DOHH2 (cell line): ENCODE measurements around the gene ERVK3-1.
"Not testable (repeated sequence)": the region's sequence is repeated elsewhere in the genome, so short reads cannot be mapped to it uniquely, and the experiment has no call there.

Source experiments
- H3F3A ChIP-seq: fragments of 200-600 bp; sonication (generic), shearing (Covaris generic); 2 replicates; pipeline ENCODE4 v1.6.0; 2016; ENCODE audit warnings: antibody characterized with exemption, mild to moderate bottlenecking; ENCODE audit not compliant: control insufficient read depth, insufficient read depth
- H3K27ac ChIP-seq: fragments of 200-600 bp; sonication (generic); 2 replicates; pipeline ENCODE4 v1.5.1; 2014; ENCODE audit warnings: low read depth, mild to moderate bottlenecking, low read length, moderate library complexity
- H3K27me3 ChIP-seq: fragments of 200-600 bp; sonication (generic); 2 replicates; pipeline ENCODE4 v1.6.1; 2014; ENCODE audit warnings: mild to moderate bottlenecking, low read length, mixed read lengths; ENCODE audit not compliant: control insufficient read depth
- H3K36me3 ChIP-seq: fragments of 200-600 bp; sonication (generic); 2 replicates; pipeline ENCODE4 v1.6.1; 2014; ENCODE audit warnings: mild to moderate bottlenecking, low read length, moderate library complexity, mixed read lengths; ENCODE audit not compliant: control insufficient read depth
- H3K4me1 ChIP-seq: fragments of 200-600 bp; sonication (generic); 2 replicates; pipeline ENCODE4 v1.6.1; 2014; ENCODE audit warnings: mild to moderate bottlenecking, low read length, mixed read lengths; ENCODE audit not compliant: control insufficient read depth
- H3K4me2 ChIP-seq: fragments of 200-600 bp; sonication (generic); 2 replicates; pipeline ENCODE4 v1.6.0; 2014; ENCODE audit warnings: mild to moderate bottlenecking, low read length, moderate library complexity
- H3K4me3 ChIP-seq: fragments of 200-600 bp; sonication (generic); 2 replicates; pipeline ENCODE4 v1.5.1; 2014; ENCODE audit warnings: mild to moderate bottlenecking, low read length, mixed read lengths
- H3K79me2 ChIP-seq: fragments of 200-600 bp; sonication (generic); 2 replicates; pipeline ENCODE4 v1.6.1; 2014; ENCODE audit warnings: mild to moderate bottlenecking, low read length, mixed read lengths; ENCODE audit not compliant: control insufficient read depth
- H3K9me2 ChIP-seq: fragments of 200-600 bp; sonication (generic); replicated peaks from 2 replicates; pipeline ENCODE4 v1.6.1; 2014; ENCODE audit warnings: mild to moderate bottlenecking, low read length, mixed read lengths; ENCODE audit not compliant: control insufficient read depth
- H3K9me3 ChIP-seq: fragments of 200-600 bp; sonication (generic); 2 replicates; pipeline ENCODE4 v1.6.1; 2014; ENCODE audit warnings: antibody characterized with exemption, low read length, mixed read lengths; ENCODE audit not compliant: control insufficient read depth, insufficient read depth
- H4K20me1 ChIP-seq: fragments of 200-600 bp; sonication (generic); 2 replicates; pipeline ENCODE4 v1.6.0; 2014; ENCODE audit warnings: low read depth, mild to moderate bottlenecking, antibody characterized with exemption, low read length, moderate library complexity; ENCODE audit not compliant: control insufficient read depth, insufficient read depth
- EZH2phosphoT487 ChIP-seq: fragments of 200-600 bp; sonication (generic); IDR thresholded peaks from 2 replicates; pipeline ENCODE4 v1.6.1; 2017; ENCODE audit warnings: borderline replicate concordance, mild to moderate bottlenecking, antibody characterized with exemption, low read length, moderate library complexity, mixed read lengths
- TF ChIP-seq, protein P1 (sequence below): fragments of 200-600 bp; sonication (generic); IDR thresholded peaks from one replicate; pipeline ENCODE4 v1.5.1; 2014; ENCODE audit warnings: antibody characterized with exemption, mild to moderate bottlenecking, low read depth, low read length; ENCODE audit not compliant: poor library complexity, severe bottlenecking

ERVK3-1 gene

DNA sequence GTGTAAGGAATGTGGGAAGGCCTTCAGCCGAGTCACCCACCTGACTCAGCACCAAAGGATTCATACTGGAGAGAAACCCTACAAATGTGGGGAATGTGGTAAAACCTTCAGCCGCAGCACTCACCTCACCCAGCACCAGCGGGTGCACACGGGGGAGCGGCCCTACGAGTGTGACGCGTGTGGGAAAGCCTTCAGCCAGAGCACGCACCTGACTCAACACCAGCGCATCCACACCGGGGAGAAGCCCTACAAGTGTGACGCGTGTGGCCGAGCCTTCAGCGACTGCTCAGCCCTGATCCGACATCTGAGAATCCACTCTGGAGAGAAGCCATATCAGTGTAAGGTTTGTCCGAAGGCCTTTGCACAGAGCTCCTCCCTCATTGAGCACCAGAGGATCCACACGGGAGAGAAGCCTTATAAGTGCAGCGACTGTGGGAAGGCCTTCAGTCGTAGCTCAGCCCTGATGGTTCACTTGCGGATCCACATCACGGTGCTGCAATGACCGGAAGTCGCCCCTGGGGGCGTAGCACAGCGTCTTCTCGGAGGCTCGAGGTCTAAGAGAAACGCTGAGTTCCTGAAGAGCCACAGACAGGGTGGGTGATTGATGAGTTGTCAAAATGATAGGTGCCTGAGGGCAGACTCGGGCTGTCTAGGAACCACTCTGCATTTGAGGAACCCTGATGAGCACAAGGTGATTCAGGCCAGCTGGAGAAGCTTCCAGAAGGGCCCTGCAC is 33.8 kb downstream of the ERVK3-1 start:
- Histone ChIP-seq H3K27ac (no peak overlapping the region), H3K4me2 (no peak overlapping the region), H3K9me2 (no peaks in the 10 kb centered on the region), H3F3A (no peaks in the 10 kb centered on the region), H3K4me3 (no peak overlapping the region), H3K9me3 (no peaks in the 10 kb centered on the region), H3K36me3 (peaks cover 27% of the 10 kb centered on the region), H3K79me2 (no peaks in the 10 kb centered on the region), H3K27me3 (no peaks in the 10 kb centered on the region), H3K4me1 (no peaks in the 10 kb centered on the region), H4K20me1 (no peaks in the 10 kb centered on the region)
- TF ChIP-seq EZH2phosphoT487 = no peak
- TF ChIP-seq, protein P1, sequence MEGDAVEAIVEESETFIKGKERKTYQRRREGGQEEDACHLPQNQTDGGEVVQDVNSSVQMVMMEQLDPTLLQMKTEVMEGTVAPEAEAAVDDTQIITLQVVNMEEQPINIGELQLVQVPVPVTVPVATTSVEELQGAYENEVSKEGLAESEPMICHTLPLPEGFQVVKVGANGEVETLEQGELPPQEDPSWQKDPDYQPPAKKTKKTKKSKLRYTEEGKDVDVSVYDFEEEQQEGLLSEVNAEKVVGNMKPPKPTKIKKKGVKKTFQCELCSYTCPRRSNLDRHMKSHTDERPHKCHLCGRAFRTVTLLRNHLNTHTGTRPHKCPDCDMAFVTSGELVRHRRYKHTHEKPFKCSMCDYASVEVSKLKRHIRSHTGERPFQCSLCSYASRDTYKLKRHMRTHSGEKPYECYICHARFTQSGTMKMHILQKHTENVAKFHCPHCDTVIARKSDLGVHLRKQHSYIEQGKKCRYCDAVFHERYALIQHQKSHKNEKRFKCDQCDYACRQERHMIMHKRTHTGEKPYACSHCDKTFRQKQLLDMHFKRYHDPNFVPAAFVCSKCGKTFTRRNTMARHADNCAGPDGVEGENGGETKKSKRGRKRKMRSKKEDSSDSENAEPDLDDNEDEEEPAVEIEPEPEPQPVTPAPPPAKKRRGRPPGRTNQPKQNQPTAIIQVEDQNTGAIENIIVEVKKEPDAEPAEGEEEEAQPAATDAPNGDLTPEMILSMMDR = no peak

DNA sequence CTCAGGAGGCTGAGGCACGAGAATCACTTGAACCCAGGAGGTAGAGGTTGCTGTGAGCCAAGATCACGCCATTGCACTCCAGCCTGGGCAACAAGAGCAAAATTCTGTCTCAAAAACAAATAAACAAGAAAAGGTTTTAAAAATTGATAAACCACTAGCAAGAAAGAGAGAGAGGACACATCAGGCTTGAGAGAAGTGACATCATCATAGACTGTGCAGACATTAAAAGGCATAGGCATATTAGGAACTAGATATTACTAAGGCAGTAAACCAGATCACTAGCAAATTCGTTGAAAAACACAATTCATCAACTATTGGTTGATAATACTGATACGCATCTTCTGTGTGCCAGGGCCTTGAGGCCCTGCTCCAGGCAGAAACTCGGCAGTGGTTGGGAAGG is 40.4 kb downstream of the ERVK3-1 start:
- H3K27ac ChIP-seq = no peak overlapping the region
- no peaks in the 10 kb centered on the region for H4K20me1 ChIP-seq
- no peak overlapping the region for H3K4me3 ChIP-seq
- peaks cover 27% of the 10 kb centered on the region for H3K4me1 ChIP-seq
- 0 out of 2 replicates have a peak overlapping the region, but pooled peaks have one; percentile 27 for H3K4me2 ChIP-seq
- no peak for TF ChIP-seq EZH2phosphoT487
- TF ChIP-seq, protein P1 = no peak
- peaks cover 32% of the 10 kb centered on the region for H3K79me2 ChIP-seq
- no peaks in the 10 kb centered on the region for H3K9me2 ChIP-seq
- no peaks in the 10 kb centered on the region for H3K9me3 ChIP-seq
- peaks cover 11% of the 10 kb centered on the region for H3K36me3 ChIP-seq
- H3F3A ChIP-seq = 0 out of 2 replicates have a peak, but pooled peaks cover 2% of the 10 kb centered on the region
- H3K27me3 ChIP-seq = no peaks in the 10 kb centered on the region

DNA sequence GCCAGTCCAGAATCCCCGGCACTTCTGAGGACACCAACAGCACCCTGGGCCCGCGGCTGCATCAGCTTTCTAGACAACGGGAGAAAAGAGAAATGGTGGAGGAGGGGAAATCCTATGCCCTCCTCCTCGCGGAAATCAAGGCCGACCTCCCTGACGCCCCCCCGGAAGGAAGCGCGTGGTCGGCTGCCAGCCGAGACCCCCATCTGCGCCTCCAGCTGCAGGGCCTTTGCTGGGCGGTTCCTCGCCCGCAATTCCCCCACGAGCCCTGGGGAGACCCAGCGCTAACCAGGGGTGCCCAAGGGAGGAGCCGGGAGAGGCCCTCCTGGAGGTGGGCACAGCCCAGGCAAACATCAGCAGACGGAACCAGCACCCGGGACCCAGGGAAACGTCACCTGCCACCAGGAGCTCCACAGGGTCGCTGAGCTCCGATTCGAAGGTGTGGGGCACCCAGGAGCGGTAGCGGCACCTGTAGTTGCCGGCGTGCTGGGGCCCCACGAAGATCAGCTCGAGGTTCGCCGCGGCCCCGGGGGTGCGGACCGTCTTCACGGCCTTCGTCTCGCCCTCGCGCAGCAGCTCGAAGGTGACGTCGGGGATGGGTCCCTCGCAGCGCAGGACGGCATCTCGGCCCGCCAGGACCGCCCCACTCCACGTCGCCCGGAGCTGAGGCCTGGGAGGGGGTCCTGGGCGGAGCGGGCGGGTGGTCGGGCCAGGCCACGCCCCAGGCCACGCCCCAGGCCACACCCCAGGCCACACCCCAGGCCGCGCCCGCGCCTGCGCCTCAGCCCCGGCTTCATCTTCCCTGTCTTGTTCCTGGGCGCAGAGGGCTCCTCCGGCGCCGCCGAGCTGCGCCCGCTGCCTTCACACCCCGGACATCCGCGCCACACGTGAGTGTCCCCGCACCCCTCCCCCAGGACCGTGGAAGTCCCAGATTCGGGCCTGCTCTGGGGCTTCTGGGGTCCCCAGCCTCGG is 42.1 kb downstream of the ERVK3-1 start:
- Histone ChIP-seq H3F3A (0 out of 2 replicates have a peak, but pooled peaks cover 2% of the 10 kb centered on the region), H3K36me3 (peaks cover 13% of the 10 kb centered on the region), H3K79me2 (peaks cover 32% of the 10 kb centered on the region), H3K4me2 (peak overlapping the region; percentile 67), H3K9me3 (no peaks in the 10 kb centered on the region), H3K9me2 (no peaks in the 10 kb centered on the region), H3K27me3 (no peaks in the 10 kb centered on the region), H3K4me1 (peaks cover 27% of the 10 kb centered on the region), H3K27ac (peak overlapping the region; percentile 29; the same call in 1 of the 2 replicates), H3K4me3 (peak overlapping the region; percentile 91), H4K20me1 (no peaks in the 10 kb centered on the region)
- TF ChIP-seq, protein P1 = no peak
- no peak for TF ChIP-seq EZH2phosphoT487

DNA sequence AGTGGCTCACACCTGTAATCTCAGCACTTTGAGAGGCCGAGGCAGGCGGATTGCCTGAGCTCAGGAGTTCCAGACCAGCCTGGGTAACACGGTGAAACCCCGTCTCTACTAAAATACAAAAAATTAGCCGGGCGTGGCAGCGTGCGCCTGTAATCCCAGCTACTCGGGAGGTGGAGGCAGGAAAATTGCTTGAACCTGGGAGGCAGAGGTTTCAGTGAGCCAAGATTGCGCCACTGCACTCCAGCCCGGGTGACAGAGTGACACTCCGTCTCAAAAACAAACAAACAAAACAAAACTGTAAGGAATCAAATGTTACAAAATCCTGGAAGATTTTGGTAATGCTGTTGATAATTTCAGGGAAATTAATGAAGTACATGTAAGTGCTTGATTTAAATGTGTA is 42.9 kb downstream of the ERVK3-1 start:
- Histone ChIP-seq H3K27ac (peak overlapping the region; percentile 29; the same call in 1 of the 2 replicates), H3K4me2 (peak overlapping the region; percentile 67)
- not testable (repeated sequence) for H4K20me1 ChIP-seq

More for the DNA sequence above, 42.9 kb downstream of the ERVK3-1 start:
- Histone ChIP-seq H3K79me2 (peaks cover 32% of the 10 kb centered on the region), H3K36me3 (peaks cover 13% of the 10 kb centered on the region), H3K4me1 (peaks cover 27% of the 10 kb centered on the region), H3K4me3 (peak overlapping the region; percentile 91)
- not testable (repeated sequence) for H3K9me2 ChIP-seq, H3K9me3 ChIP-seq, H3K27me3 ChIP-seq, H3F3A ChIP-seq
